Measurements from ENCODE around the gene TUBB2A. TPM values are rescaled to one million over a fixed set of nuclear protein-coding genes. Genes with fewer than 3 reads are reported as not detected.

TUBB2A gene
- total RNA-seq, 1 experiment from 2014 or later: 70.2 TPM

GRCh38 chr6:3196770-3197169 lies 39.4 kb upstream of the TUBB2A start:
- Histone ChIP-seq H3F3A (ENCODE audit: low read length, unreplicated experiment) (no peaks in the 10 kb centered on the region), H4K20me1 (ENCODE audit: low read length) (no peaks in the 10 kb centered on the region), H3K4me3 (ENCODE audit: low read length) (no peak overlapping the region), H3K9me2 (replicated peaks; ENCODE audit: low read length) (no peaks in the 10 kb centered on the region), H3K9me3 (ENCODE audit: low read length) (no peaks in the 10 kb centered on the region), H3K4me2 (ENCODE audit: low read length) (no peak overlapping the region), H3K36me3 (ENCODE audit: low read depth, low read length) (no peaks in the 10 kb centered on the region), H3K4me1 (ENCODE audit: insufficient read depth, low read length) (no peaks in the 10 kb centered on the region), H3K79me2 (ENCODE audit: low read length) (no peaks in the 10 kb centered on the region), H3K9ac (ENCODE audit: low read length) (no peak overlapping the region), H2AFZ (ENCODE audit: low read length) (no peak overlapping the region), H3K27ac (ENCODE audit: low read length) (no peak overlapping the region), H3K27me3 (ENCODE audit: low read length) (no peaks in the 10 kb centered on the region)
- no TSS peak for BruUV-seq (replicated peaks)
- ChIA-PET CTCF (no interaction called here), POLR2A (ENCODE audit: unreplicated experiment) (no interaction called here)
- no peak for ATAC-seq
- no peak for TF ChIP-seq CTCF (conservative IDR thresholded peaks at IDR 0.05; ENCODE audit: low read depth, low read length)
- TF ChIP-seq EZH2 (IDR thresholded peaks at IDR 0.05; ENCODE audit: low read length, unreplicated experiment): no peak
- TF ChIP-seq EZH2phosphoT487 (IDR thresholded peaks at IDR 0.05; ENCODE audit: borderline replicate concordance, low read length): no peak
- intact Hi-C loops (cut with micrococcal nuclease): no loop called here
- no peak for DNase-seq

- Histone ChIP-seq H3K9me2 (replicated peaks; ENCODE audit: low read length) (no peaks in the 10 kb centered on the region), H3K9me3 (ENCODE audit: low read length) (no peaks in the 10 kb centered on the region), H3K27me3 (ENCODE audit: low read length) (no peaks in the 10 kb centered on the region), H3K4me2 (ENCODE audit: low read length) (no peak overlapping the region), H3K27ac (ENCODE audit: low read length) (no peak overlapping the region), H2AFZ (ENCODE audit: low read length) (no peak overlapping the region), H4K20me1 (ENCODE audit: low read length) (no peaks in the 10 kb centered on the region), H3F3A (ENCODE audit: low read length, unreplicated experiment) (no peaks in the 10 kb centered on the region), H3K9ac (ENCODE audit: low read length) (no peak overlapping the region), H3K4me1 (ENCODE audit: insufficient read depth, low read length) (no peaks in the 10 kb centered on the region), H3K79me2 (ENCODE audit: low read length) (no peaks in the 10 kb centered on the region), H3K4me3 (ENCODE audit: low read length) (no peak overlapping the region), H3K36me3 (ENCODE audit: low read depth, low read length) (no peaks in the 10 kb centered on the region)
- ChIA-PET POLR2A (ENCODE audit: unreplicated experiment) (no interaction called here), CTCF (interaction anchor here (1.1 kb wide), 1 partner anchor 13 kb away, joined by 3 read pairs; no protein-coding TSS in a partner anchor)
- BruUV-seq (replicated peaks): no TSS peak
- TF ChIP-seq CTCF (conservative IDR thresholded peaks at IDR 0.05; ENCODE audit: low read depth, low read length) (no peak), EZH2phosphoT487 (IDR thresholded peaks at IDR 0.05; ENCODE audit: borderline replicate concordance, low read length) (no peak), EZH2 (IDR thresholded peaks at IDR 0.05; ENCODE audit: low read length, unreplicated experiment) (no peak)
- no peak for DNase-seq
- intact Hi-C loops (cut with micrococcal nuclease): no loop called here
- ATAC-seq: peak; percentile 18; the same call in 1 of the 2 replicates
Measured at GRCh38 chr6:3195695-3196497, 38.6 kb upstream of the TUBB2A start.

DNA sequence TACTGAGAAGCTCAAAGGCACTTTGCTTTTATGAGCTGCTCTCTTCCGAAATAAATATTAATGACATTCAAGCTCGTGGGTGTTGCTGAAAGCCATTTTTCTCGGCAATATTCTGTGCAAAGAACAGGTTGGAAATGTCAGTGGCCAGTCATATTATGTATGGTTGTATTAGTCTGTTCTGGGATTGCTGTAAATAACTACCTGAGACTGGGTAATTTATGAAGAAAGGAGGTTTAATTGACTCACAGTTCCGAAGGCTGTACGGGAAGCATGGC lies 38.0 kb upstream of the TUBB2A start:
- H3K4me3 ChIP-seq (ENCODE audit: low read length): no peak overlapping the region
- DNase-seq (no peak), ATAC-seq (no peak)
- CTCF ChIA-PET: interaction anchor here (1.1 kb wide), 1 partner anchor 13 kb away, joined by 3 read pairs; no protein-coding TSS in a partner anchor
- no peak for TF ChIP-seq CTCF (conservative IDR thresholded peaks at IDR 0.05; ENCODE audit: low read depth, low read length)
- no peaks in the 10 kb centered on the region for H3K9me3 ChIP-seq (ENCODE audit: low read length)
- POLR2A ChIA-PET (ENCODE audit: unreplicated experiment): no interaction called here
- intact Hi-C loops (cut with micrococcal nuclease): no loop called here
- no TSS peak for BruUV-seq (replicated peaks)
- H2AFZ ChIP-seq (ENCODE audit: low read length): no peak overlapping the region
- no peaks in the 10 kb centered on the region for H3K4me1 ChIP-seq (ENCODE audit: insufficient read depth, low read length)
- H3K9ac ChIP-seq (ENCODE audit: low read length): no peak overlapping the region
- H3K4me2 ChIP-seq (ENCODE audit: low read length): no peak overlapping the region
- no peaks in the 10 kb centered on the region for H3F3A ChIP-seq (ENCODE audit: low read length, unreplicated experiment)
- no peaks in the 10 kb centered on the region for H3K27me3 ChIP-seq (ENCODE audit: low read length)
- no peaks in the 10 kb centered on the region for H3K36me3 ChIP-seq (ENCODE audit: low read depth, low read length)
- H3K9me2 ChIP-seq (replicated peaks; ENCODE audit: low read length): no peaks in the 10 kb centered on the region
- no peaks in the 10 kb centered on the region for H3K79me2 ChIP-seq (ENCODE audit: low read length)
- no peak overlapping the region for H3K27ac ChIP-seq (ENCODE audit: low read length)
- H4K20me1 ChIP-seq (ENCODE audit: low read length): no peaks in the 10 kb centered on the region
